ENCODE results near the gene C17orf50. TPM values are rescaled to one million over a fixed set of nuclear protein-coding genes. Genes with fewer than 3 reads are reported as not detected.
"Not testable (repeated sequence)": the region's sequence is repeated elsewhere in the genome, so short reads cannot be mapped to it uniquely, and the experiment has no call there.

The C17orf50 gene
- total RNA-seq, 4 donors from 2014 or later = not detected

DNA sequence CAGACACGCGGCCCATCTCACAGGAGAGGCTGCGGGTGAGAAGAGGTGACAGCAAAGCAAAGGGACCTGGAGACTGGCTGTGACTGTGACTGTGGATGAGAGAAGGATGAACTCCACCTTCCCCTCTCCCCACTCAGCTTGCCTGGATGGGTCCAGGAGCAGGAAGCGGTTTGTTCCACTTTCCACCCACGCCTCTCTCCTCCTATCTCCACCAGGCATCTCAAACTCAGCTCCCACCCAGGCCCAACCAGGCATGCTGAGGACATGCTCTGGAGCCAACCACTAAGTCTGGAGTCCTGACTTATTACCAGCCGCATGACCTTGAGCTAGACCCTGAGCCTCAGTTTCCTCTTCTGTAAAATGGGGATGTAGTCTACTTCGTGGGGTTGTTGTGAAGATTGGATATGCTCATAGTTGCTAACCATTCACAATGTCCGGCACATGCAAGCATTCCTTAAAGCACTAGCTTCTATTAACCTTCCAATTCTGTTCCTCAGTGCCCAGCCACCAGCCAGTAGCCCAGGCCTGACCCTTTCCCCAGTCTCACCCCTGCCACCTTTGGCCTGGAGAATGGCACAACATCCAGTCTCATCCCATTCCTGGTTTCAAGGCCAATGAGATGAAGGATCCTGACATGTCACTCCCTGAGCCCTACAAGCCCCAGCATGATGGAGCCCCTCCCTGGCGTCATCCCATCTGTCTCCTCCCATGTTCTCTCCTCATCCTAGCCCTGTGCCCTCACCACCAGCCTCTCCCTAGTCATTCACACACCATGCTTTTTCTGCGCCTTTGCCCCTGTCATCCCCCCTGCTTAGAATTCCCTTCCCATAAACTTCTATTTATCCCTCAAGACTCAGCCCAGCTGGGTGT lies 9.9 kb upstream of the C17orf50 start:
- intact Hi-C loops (cut with DNase I; ENCODE audit: low total_unique reads) = no loop called here
- 80% methylated on average over 10 of the region's 10 CpGs; no CpG with 5 or more reads in 1 of the 2 donors for WGBS, 2 donors (ENCODE audit: low coverage in 1 of 2)
- TF ChIP-seq, protein P1, sequence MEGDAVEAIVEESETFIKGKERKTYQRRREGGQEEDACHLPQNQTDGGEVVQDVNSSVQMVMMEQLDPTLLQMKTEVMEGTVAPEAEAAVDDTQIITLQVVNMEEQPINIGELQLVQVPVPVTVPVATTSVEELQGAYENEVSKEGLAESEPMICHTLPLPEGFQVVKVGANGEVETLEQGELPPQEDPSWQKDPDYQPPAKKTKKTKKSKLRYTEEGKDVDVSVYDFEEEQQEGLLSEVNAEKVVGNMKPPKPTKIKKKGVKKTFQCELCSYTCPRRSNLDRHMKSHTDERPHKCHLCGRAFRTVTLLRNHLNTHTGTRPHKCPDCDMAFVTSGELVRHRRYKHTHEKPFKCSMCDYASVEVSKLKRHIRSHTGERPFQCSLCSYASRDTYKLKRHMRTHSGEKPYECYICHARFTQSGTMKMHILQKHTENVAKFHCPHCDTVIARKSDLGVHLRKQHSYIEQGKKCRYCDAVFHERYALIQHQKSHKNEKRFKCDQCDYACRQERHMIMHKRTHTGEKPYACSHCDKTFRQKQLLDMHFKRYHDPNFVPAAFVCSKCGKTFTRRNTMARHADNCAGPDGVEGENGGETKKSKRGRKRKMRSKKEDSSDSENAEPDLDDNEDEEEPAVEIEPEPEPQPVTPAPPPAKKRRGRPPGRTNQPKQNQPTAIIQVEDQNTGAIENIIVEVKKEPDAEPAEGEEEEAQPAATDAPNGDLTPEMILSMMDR (IDR thresholded peaks at IDR 0.05) = no peak
- TF ChIP-seq EP300 (IDR thresholded peaks at IDR 0.05; ENCODE audit: low read depth) (no peak), POLR2AphosphoS5 (IDR thresholded peaks at IDR 0.05) (no peak), POLR2A (IDR thresholded peaks at IDR 0.05) (no peak)
- no peak overlapping the region for H3K27ac ChIP-seq
- in situ Hi-C loops (cut with MboI; ENCODE audit: low pct_ligation_motif_present in 1 of 4, low pct_unique_long_range_greater_than_20kb in 1 of 4, low sequenced_read_pairs in 3 of 4) = no loop called here
- no peaks in the 10 kb centered on the region for H3K9me3 ChIP-seq
- H3K4me1 ChIP-seq = peaks cover 5 to 17% (median 5%) of the 10 kb centered on the region in 4 donors
- DNase-seq = no peak
- H3K36me3 ChIP-seq = no peaks in the 10 kb centered on the region
- peaks cover 36% of the 10 kb centered on the region for H3K27me3 ChIP-seq
- H3K4me3 ChIP-seq = no peak overlapping the region

DNA sequence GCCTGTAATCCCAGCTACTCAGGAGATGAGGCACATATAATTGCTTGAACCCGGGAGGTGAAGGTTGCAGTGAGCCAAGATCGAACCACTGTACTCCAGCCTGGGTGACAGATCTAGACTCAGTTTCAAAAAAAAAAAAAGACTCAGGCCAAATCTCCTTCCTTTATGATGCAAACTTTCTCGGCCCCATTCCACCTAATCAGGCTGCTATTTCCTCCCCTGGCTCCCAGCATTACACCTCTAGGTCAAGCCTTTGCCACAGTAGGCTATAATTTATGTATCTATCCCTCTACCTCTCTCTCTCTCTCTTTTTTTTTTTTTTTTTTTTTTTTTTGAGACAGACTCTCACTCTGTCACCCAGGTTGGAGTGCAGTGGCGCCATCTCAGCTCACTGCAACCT lies 9.1 kb upstream of the C17orf50 start:
- in situ Hi-C loops (cut with MboI; ENCODE audit: low pct_ligation_motif_present in 1 of 4, low pct_unique_long_range_greater_than_20kb in 1 of 4, low sequenced_read_pairs in 3 of 4); H3K27ac ChIP-seq; H3K9me3 ChIP-seq; DNase-seq; intact Hi-C loops (cut with DNase I; ENCODE audit: low total_unique reads); H3K4me3 ChIP-seq; H3K36me3 ChIP-seq: not testable (repeated sequence)
- H3K27me3 ChIP-seq = peaks cover 36% of the 10 kb centered on the region
- peaks cover 5 to 19% (median 5%) of the 10 kb centered on the region in 4 donors for H3K4me1 ChIP-seq
- 84 to 89% methylated on average over 3 to 4 of the region's 4 CpGs for WGBS, 2 donors (ENCODE audit: low coverage in 1 of 2)

DNA sequence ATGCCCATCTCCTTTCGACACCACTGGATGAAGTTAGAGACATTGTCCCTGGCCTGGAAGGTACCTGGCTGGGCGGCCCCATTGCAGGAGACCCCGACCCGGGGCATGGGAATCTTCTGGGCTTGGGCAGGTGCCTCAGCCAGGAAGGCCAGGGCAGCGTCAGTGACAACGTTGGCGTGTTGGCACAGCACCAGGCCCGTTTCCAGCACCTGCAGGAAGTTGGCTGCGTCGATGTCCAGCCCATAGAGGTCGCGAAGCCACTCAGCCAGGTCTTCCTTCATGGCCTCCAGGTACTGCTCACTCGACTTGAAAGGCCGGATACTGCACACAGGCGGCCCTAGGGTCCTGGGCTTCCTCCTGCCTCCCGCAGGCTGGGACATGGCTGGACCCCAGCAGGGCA lies 8.2 kb upstream of the C17orf50 start:
- WGBS, 2 donors (ENCODE audit: low coverage in 1 of 2) = 45% methylated on average over 16 of the region's 16 CpGs; no CpG with 5 or more reads in 1 of the 2 donors
- intact Hi-C loops (cut with DNase I; ENCODE audit: low total_unique reads) = no loop called here
- H3K27ac ChIP-seq = no peak overlapping the region
- H3K4me3 ChIP-seq = no peak overlapping the region
- H3K27me3 ChIP-seq = peaks cover 36% of the 10 kb centered on the region
- in situ Hi-C loops (cut with MboI; ENCODE audit: low pct_ligation_motif_present in 1 of 4, low pct_unique_long_range_greater_than_20kb in 1 of 4, low sequenced_read_pairs in 3 of 4) = no loop called here
- no peak for DNase-seq
- no peaks in the 10 kb centered on the region for H3K9me3 ChIP-seq
- H3K4me1 ChIP-seq = peaks cover 5 to 19% (median 5%) of the 10 kb centered on the region in 4 donors
- H3K36me3 ChIP-seq = no peaks in the 10 kb centered on the region
- TF ChIP-seq EP300 (IDR thresholded peaks at IDR 0.05; ENCODE audit: low read depth) (no peak), POLR2AphosphoS5 (IDR thresholded peaks at IDR 0.05) (no peak), POLR2A (IDR thresholded peaks at IDR 0.05) (no peak)
- TF ChIP-seq, protein P1 (IDR thresholded peaks at IDR 0.05) = no peak

DNA sequence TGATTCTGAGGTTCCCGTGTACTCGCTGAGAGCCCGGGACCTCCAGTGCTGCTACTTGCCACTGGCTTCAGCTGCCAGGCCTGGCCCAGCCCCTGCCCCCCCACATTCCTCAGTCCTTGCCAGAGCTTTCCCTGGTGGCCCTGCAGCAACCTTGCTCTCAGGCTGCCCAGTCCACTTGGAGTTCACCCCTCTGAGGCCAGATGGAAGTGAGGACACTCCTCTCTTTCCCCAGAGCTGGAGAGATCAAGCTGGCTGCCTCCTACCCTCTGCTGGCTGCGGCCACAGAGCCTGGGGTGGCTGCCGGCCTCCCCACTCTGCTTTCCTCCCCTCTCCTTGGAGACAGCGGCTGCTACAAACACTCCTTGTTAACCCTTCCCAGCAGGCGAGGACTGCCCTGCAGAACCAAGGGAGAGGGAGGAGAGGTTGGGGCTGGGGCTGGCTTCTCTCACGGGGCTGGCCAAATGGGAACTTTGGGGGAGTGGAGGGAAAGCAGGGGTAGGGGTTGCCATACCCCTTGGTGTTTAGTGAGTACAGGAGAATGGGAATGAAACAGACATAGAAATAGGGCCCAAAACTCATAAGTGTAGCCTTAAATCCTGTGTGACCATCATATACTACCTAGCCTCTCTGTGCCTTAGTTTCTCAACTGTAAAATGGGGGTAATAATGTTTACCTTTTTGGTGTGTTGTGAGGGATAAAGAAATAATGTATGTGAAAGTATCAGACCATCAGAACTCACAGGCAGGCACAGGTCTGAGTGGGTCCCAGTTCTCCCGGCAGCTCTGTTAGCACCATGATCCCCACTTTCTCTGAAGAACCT lies 7.5 kb upstream of the C17orf50 start, which contains the start of gene GAS2L2:
Gene GAS2L2 (minus strand): TSS at position 295 of the 820 bp plus-strand sequence. CDS start 389 bp downstream, outside the sequence.
- in situ Hi-C loops (cut with MboI; ENCODE audit: low pct_ligation_motif_present in 1 of 4, low pct_unique_long_range_greater_than_20kb in 1 of 4, low sequenced_read_pairs in 3 of 4) (no loop called here), intact Hi-C loops (cut with DNase I; ENCODE audit: low total_unique reads) (no loop called here)
- WGBS, 2 donors (ENCODE audit: low coverage in 1 of 2) = 33 to 51% methylated on average over 3 to 9 of the region's 9 CpGs
- no peaks in the 10 kb centered on the region for H3K9me3 ChIP-seq
- H3K27me3 ChIP-seq = peaks cover 36% of the 10 kb centered on the region
- no peak within 1 kb of the TSS for H3K27ac ChIP-seq
- TF ChIP-seq, protein P1 (IDR thresholded peaks at IDR 0.05) = no peak
- TF ChIP-seq POLR2A (IDR thresholded peaks at IDR 0.05) (no peak), POLR2AphosphoS5 (IDR thresholded peaks at IDR 0.05) (no peak), EP300 (IDR thresholded peaks at IDR 0.05; ENCODE audit: low read depth) (no peak)
- H3K36me3 ChIP-seq = no peaks in the 10 kb centered on the region
- H3K4me3 ChIP-seq = no peak within 1 kb of the TSS
- H3K4me1 ChIP-seq = peaks cover 5 to 19% (median 5%) of the 10 kb centered on the region in 4 donors
- no peak for DNase-seq
